Uterus (tissue), 2 donors: ENCODE data around the gene BUB1.

Experiments used
- POLR2A ChIP-seq, 2 donors: fragments of 450-650 bp; IDR thresholded peaks; one replicate each; pipeline ENCODE4 v1.6.1; 2016; ENCODE audit warnings: antibody characterized with exemption in 2 of 2, mild to moderate bottlenecking in 1 of 2, moderate library complexity in 1 of 2
- TF ChIP-seq, protein P1 (sequence below), 4 experiments: fragments of 200-600 bp in 2 of 4; fragments of 450-650 bp in 2 of 4; sonication (generic) in 2 of 4; IDR thresholded peaks; one replicate each; pipeline ENCODE4 v1.5.1; 2016 to 2019; ENCODE audit warnings: antibody characterized with exemption in 4 of 4, mild to moderate bottlenecking in 2 of 4, moderate library complexity in 1 of 4

DNA sequence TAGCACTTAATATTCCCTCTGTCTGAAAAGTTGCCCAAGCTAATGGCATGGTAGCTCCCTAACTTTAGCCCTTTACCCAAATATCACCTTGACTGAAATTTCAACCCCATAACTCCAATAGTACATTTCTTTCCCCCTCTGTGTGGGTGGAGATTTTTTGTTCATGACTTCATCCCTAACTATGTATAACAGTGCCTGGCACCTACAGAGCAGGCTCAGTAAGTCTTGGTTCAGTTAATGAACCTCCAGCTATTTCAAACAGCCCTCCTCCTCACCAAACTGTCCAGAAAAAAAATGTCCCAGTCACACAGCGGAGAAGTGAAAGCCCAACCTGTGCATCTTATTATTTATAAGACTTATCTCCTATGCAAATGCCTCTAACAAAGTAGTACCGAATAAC is 18.6 kb downstream of the BUB1 start:
- TF ChIP-seq POLR2A (IDR thresholded peaks at IDR 0.05): no peak
- TF ChIP-seq, protein P1, sequence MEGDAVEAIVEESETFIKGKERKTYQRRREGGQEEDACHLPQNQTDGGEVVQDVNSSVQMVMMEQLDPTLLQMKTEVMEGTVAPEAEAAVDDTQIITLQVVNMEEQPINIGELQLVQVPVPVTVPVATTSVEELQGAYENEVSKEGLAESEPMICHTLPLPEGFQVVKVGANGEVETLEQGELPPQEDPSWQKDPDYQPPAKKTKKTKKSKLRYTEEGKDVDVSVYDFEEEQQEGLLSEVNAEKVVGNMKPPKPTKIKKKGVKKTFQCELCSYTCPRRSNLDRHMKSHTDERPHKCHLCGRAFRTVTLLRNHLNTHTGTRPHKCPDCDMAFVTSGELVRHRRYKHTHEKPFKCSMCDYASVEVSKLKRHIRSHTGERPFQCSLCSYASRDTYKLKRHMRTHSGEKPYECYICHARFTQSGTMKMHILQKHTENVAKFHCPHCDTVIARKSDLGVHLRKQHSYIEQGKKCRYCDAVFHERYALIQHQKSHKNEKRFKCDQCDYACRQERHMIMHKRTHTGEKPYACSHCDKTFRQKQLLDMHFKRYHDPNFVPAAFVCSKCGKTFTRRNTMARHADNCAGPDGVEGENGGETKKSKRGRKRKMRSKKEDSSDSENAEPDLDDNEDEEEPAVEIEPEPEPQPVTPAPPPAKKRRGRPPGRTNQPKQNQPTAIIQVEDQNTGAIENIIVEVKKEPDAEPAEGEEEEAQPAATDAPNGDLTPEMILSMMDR (IDR thresholded peaks at IDR 0.05): no peak
